Left ventricle myocardium inferior (tissue), 1 donor: ENCODE measurements around the gene MANF. TPM values are rescaled to one million over a fixed set of nuclear protein-coding genes. Genes with fewer than 3 reads are reported as not detected.

Source experiments
- DNase-seq: peaks from one replicate; pipeline ENCODE4 v3.0.0-alpha.2; 2020
- H3K27ac ChIP-seq: fragments of 200-600 bp; replicated peaks from 2 replicates; pipeline ENCODE4 v1.8.0; 2021
- H3K27me3 ChIP-seq: fragments of 200-600 bp; 2 replicates; pipeline ENCODE4 v1.8.0; 2021; ENCODE audit warnings: low read depth
- H3K36me3 ChIP-seq: fragments of 200-600 bp; 2 replicates; pipeline ENCODE4 v1.8.0; 2021
- H3K4me1 ChIP-seq: fragments of 200-600 bp; 2 replicates; pipeline ENCODE4 v1.8.0; 2021
- H3K4me3 ChIP-seq: fragments of 200-600 bp; 2 replicates; pipeline ENCODE4 v1.8.0; 2021; ENCODE audit warnings: mild to moderate bottlenecking, moderate library complexity
- H3K9me3 ChIP-seq: fragments of 200-600 bp; replicated peaks from 2 replicates; pipeline ENCODE4 v1.8.0; 2021
- intact Hi-C: fragments of 100-400 bp; cut with micrococcal nuclease; formaldehyde crosslinking; loops from one replicate; pipeline ENCODE4 v1.11.0; 2022
- total RNA-seq: library from RNA; stranded (reverse); fragmentation: NEBNext Ultra II Directional; extraction: Animal tissue kit (Norgen Biotek cat#: 25700); gene quantifications from one replicate; pipeline ENCODE4 v1.2.1, GENCODE V29; 2021
- TF ChIP-seq, protein P1 (sequence below): fragments of 200-600 bp; IDR thresholded peaks from 2 replicates; pipeline ENCODE4 v1.8.0; 2021; ENCODE audit warnings: antibody characterized with exemption, mild to moderate bottlenecking, borderline replicate concordance
- donor health status: DM: no; HTN: yes; CAD: no; lungs with severe emphysema.

The MANF gene
- total RNA-seq, 1 donor from 2014 or later = 48.5 TPM

- Histone ChIP-seq H3K36me3 (peaks cover 8% of the 10 kb centered on the region), H3K27me3 (no peaks in the 10 kb centered on the region), H3K27ac (no peak overlapping the region), H3K9me3 (no peaks in the 10 kb centered on the region), H3K4me1 (no peaks in the 10 kb centered on the region), H3K4me3 (no peak overlapping the region)
- TF ChIP-seq, protein P1, sequence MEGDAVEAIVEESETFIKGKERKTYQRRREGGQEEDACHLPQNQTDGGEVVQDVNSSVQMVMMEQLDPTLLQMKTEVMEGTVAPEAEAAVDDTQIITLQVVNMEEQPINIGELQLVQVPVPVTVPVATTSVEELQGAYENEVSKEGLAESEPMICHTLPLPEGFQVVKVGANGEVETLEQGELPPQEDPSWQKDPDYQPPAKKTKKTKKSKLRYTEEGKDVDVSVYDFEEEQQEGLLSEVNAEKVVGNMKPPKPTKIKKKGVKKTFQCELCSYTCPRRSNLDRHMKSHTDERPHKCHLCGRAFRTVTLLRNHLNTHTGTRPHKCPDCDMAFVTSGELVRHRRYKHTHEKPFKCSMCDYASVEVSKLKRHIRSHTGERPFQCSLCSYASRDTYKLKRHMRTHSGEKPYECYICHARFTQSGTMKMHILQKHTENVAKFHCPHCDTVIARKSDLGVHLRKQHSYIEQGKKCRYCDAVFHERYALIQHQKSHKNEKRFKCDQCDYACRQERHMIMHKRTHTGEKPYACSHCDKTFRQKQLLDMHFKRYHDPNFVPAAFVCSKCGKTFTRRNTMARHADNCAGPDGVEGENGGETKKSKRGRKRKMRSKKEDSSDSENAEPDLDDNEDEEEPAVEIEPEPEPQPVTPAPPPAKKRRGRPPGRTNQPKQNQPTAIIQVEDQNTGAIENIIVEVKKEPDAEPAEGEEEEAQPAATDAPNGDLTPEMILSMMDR = no peak
- intact Hi-C loops = no loop called here
- DNase-seq = no peak
These were observed 30.9 kb upstream of the MANF start for GRCh38 chr3:51354172-51354571.

- Histone ChIP-seq H3K4me1 (no peaks in the 10 kb centered on the region), H3K36me3 (peaks cover 8% of the 10 kb centered on the region), H3K27ac (no peak overlapping the region), H3K4me3 (no peak overlapping the region), H3K27me3 (no peaks in the 10 kb centered on the region), H3K9me3 (no peaks in the 10 kb centered on the region)
- intact Hi-C loops = no loop called here
- no peak for DNase-seq
- TF ChIP-seq, protein P1 = no peak
These were observed 30.1 kb upstream of the MANF start for GRCh38 chr3:51354731-51355615.

DNA sequence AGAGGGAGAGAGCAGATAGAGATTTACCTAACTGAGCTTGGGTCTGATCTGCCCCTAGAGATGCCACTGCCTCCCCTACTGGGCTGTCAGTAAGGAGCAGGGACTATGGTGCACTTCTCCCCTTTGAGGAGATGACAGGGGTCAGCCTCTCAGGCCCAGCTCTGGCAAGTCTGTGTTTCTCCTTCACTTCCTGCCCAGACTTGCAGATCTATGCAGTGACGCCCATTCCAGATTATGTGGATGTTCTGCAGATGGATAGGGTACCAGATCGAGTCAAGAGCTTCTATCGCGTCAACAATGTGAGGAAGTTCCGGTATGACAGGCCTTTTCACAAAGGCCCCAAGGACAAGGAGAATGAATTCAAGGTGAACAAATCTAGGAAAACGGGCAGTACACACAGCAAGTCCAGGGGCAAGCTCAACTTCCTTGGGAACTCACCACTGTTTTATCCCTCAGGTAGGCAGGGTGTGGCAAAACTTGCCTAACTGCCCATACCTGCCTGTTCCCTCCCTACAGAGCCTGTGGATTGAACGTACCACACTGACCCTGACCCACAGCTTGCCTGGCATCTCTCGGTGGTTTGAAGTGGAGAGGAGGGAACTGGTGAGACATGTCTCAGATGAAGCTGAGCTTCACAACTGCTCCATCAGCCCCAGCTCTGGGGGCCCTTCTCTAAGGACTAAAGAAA, 29.1 kb upstream of the MANF start:
- no peak for DNase-seq
- Histone ChIP-seq H3K27me3 (no peaks in the 10 kb centered on the region), H3K9me3 (no peaks in the 10 kb centered on the region), H3K4me3 (no peak overlapping the region), H3K27ac (no peak overlapping the region), H3K4me1 (no peaks in the 10 kb centered on the region), H3K36me3 (peaks cover 8% of the 10 kb centered on the region)
- intact Hi-C loops = no loop called here
- TF ChIP-seq, protein P1 = no peak

- intact Hi-C loops = no loop called here
- no peak for DNase-seq
These were observed 27.2 kb upstream of the MANF start for GRCh38 chr3:51357856-51358255.

DNA sequence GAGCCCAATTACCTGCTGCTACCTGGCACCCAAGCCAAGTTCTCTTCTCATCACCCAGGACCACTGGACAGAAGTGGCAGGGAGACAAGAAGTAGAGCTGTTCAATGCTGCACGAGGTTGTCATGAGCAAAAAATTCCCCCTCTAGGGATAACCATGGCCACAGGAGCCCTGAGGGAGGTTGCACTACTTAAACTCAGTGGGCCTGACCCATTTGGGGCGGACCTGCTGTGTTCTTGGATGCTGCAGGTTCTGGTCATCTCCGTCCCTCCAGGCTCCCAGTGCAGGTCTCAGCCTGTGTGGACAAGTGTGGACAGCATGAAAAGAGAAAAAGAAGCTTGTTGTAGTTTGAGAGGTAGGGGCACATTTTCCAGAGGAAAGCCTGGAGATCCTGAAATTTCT, 26.1 kb upstream of the MANF start:
- Histone ChIP-seq H3K36me3 (peaks cover 15% of the 10 kb centered on the region), H3K4me1 (no peaks in the 10 kb centered on the region), H3K4me3 (no peak overlapping the region), H3K27ac (no peak overlapping the region), H3K9me3 (no peaks in the 10 kb centered on the region), H3K27me3 (no peaks in the 10 kb centered on the region)
- intact Hi-C loops = no loop called here
- TF ChIP-seq, protein P1 = no peak
- no peak for DNase-seq

More at GRCh38 chr3:51357856-51358255, 27.2 kb upstream of the MANF start:
- Histone ChIP-seq H3K36me3 (peaks cover 13% of the 10 kb centered on the region), H3K27me3 (no peaks in the 10 kb centered on the region), H3K27ac (no peak overlapping the region), H3K4me3 (no peak overlapping the region), H3K9me3 (no peaks in the 10 kb centered on the region), H3K4me1 (no peaks in the 10 kb centered on the region)
- TF ChIP-seq, protein P1 = no peak
